Endothelial cell of umbilical vein (primary cell): ENCODE results near the gene PTPRF.

Experiments
- CTCF ChIP-seq, 2 donors: IDR thresholded peaks; 1 replicate in 1 of 2; 2 replicates in 1 of 2; pipeline ENCODE4 v1.5.1; 2011; ENCODE audit warnings: low read length in 2 of 2, mild to moderate bottlenecking in 2 of 2, moderate library complexity in 2 of 2, control low read depth in 1 of 2, inconsistent platforms in 1 of 2, low read depth in 1 of 2; ENCODE audit not compliant: insufficient read depth in 1 of 2; ENCODE audit errors: extremely low read depth in 1 of 2
- MAX ChIP-seq: IDR thresholded peaks from 2 replicates; pipeline ENCODE4 v1.6.1; 2011; ENCODE audit not compliant: insufficient read depth, insufficient read length
- POLR2A ChIP-seq: IDR thresholded peaks from 2 replicates; pipeline ENCODE4 v1.6.1; 2012; ENCODE audit warnings: low read depth, mild to moderate bottlenecking, control low read depth, low read length
- POLR2AphosphoS5 ChIP-seq: IDR thresholded peaks from 2 replicates; pipeline ENCODE4 v1.6.1; 2012; ENCODE audit warnings: low read depth, mild to moderate bottlenecking, control low read depth, low read length, moderate library complexity; ENCODE audit not compliant: insufficient read depth

GRCh38 chr1:43563876-43564539, 33.3 kb downstream of the PTPRF start:
- TF ChIP-seq CTCF (IDR thresholded peaks at IDR 0.05; ENCODE audit: extremely low read depth in 1 of 2, insufficient read depth in 1 of 2, low read depth in 1 of 2, low read length in 2 of 2) (no peak), POLR2AphosphoS5 (no peak), POLR2A (no peak), MAX (no peak)
